Anterior cingulate cortex (tissue), 58 donors: ENCODE results near the gene TNKS2.
A peak's percentile ranks its signal among the peaks of the same experiment; 100 is the strongest.
"Not testable (repeated sequence)": the region's sequence is repeated elsewhere in the genome, so short reads cannot be mapped to it uniquely, and the experiment has no call there.

Experiments
- DNase-seq, 58 donors: peaks; one replicate each; lab custom pipeline; 2025; lab: John Stamatoyannopoulos, UW

TNKS2 gene

DNA sequence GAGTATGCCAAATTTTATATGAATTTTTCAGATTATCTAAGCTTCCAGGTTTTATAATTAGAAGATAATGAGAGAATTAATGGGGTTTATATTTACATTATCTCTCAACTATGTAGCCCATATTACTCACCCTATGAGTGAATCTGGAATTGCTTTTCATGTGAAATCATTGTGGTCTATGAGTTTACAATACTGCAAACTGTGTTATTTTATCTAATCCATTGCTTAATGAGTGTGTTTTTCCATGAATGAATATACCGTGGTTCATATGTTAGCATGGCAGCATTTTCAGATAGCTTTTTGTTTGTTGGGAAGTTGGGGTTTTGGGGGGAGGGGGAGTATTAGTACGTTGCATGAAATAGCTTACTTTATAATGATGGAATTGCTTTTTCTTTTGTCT is 66.5 kb downstream of the TNKS2 start:
- DNase-seq, result no peak

DNA sequence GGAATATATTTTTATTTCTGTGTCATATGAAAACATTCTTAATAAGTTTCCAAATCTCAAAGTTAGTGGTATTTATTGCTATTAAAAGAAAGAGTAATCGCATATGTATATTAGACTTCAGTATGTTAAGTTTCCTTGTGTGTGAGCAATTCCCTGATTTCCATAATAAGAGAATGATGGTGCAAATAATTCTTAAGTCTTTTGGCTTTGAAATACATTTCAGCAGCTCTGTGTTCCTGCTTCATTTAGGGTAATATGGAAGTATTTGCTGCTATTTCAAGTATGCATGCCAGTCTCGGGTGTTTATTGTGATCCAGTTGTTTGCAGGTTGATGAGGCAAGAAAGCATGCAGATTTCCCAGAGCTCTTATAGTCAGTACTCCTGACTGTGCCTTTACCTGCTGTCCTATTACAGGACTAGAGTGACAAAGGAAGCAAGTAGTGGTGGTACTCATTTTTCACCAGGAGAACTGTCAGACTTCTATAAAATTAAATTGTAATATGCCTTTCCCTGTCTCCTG is 67.4 kb downstream of the TNKS2 start:
- no peak for DNase-seq

DNA sequence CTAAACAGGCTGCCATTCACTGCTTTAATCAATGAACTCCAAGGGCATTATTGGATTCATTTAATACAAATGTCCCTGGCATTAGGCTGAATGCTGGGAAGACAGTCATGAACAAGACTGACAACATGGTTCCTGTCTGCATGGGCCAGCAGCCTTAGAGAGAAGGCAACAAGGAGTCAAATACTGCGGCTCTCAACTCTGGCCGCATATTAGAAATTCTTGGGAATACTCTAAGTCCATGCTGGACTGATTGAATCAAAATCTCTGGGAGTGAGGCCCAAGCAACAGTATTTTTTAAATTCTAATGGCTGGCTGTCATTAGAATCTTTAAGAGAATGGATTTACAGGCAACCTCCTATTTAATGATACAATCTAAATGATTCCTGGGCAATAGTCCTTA is 76.9 kb downstream of the TNKS2 start:
- DNase-seq, result no peak

DNA sequence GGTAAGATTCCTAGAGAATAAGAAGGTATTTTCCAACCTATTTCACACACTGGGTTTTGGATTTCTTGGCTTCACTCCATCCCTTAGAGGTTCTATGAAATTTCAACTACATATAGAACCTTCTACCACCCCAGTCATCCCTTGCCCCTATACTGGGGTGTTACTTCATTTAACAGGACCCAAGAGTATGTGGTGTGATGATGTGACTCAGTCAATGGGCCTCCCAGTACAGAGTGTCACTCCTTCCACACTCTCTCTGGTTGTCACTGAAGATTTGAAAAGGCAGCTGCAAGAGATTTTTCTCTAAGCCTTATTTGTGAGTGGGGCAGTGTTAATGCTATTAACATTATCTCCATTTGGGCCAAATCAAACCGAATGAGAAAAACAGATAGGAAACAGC is 77.6 kb downstream of the TNKS2 start:
- no peak for DNase-seq

DNA sequence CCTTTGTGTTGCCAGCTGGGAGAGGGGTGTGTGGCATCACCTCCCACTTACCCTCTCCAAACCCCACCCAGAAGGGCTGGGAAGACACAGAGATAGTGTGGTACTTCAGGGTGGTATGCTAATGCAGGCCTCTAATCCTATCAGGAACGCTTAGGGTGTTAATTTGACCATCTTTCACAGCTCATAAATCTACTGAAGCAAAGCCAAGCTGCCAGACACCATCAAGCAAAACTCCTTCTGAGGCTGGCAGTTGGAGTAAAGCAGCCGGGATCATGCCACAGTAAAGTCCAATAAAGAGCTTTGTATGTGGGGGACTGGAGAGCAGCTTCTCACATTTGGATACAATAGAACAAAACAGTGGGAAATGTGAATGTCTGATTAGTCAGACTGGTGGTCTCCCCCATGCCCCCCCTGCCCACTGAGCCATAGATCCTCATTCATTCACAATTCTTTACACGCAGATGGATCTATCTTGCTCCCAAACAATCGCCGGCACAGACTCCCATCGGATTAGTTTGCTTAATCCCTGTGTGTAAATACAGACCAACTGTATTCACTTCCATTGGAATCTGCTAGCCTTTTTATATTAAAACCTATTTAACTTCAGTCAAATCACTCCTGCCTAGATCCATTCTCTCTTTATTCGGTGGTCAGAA is 81.4 kb downstream of the TNKS2 start:
- DNase-seq, result no peak

DNA sequence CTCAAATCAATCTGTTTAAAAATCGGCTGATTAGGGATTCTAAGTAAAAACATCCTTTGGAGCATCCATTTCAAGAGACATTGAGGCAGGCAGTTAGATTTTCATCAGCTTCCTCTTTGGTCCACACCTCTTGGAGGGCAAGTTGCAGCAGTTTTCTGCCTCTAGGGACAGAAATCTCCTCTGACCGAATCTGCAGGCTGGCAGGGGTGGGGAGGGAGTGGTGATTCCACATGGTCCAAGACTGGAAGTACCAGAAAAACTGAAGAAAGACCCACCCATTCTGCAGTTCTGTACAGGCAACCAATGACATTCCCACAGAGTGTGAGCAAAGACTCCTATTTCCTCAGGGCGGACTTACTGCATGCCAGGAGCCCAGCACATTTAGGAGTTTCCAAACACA is 82.1 kb downstream of the TNKS2 start:
- DNase-seq, result no peak

DNA sequence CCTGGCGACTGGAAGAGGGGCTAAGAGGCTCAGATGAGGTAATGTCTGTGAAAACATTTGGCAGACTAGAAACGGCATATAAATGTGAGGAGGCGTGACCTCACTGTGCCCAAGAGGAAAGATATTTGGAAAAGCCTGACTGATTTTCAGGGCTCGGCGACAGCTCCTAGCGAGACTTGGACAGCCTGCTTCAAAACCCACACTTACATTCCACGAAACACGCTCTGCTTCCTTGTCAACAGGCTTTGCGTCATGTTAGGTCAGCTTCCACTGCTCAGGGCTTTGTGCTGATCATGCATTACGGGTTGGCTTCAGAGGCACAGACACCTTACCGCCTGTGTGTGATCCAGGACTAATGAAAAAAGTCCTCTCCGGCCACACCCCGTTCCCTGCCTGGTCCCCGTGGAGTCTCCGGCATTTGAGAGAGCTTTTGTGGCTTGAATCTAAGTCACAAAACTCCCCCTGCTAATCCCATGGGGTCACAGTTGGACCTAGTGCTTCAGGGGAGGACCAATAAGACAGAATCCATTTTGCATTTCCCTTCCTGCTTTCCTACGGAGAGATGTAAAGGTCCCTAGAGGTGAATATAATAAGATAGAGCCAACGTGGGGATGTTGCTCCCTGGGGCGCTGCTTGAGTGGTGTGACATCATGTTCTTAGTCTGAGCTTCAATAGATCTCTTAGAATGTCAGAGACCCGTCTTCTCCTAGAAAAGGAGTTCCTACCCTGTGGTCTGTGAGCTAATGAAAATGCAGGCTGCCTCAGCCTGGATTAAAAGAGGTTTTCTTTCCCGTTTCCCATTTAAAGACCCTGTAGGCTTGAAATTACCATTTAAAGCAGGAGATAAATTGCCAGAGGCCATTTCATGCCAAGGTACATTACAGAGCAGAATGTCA is 85.6 kb downstream of the TNKS2 start:
- DNase-seq, result peak in 28 of 58 donors; percentile 5 to 71 (median 20)

DNA sequence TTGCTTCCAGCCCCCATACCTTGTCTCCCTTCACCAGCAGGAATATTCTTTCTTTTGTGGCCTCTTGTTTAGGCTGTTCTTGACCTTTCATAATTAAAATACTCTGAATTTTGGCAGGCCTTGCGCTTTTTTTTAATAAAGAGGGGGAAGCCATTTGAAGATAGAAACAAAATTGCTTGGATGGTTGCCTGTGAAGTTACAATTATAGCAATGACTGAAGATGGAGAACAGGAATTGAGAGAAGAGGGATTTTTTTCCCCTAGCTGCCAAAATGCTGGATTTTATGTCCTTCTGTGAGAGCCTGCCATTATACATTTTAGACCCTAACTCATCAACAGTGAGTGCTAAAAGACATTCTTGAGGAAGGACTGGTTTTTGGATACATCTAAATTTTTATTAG is 86.3 kb downstream of the TNKS2 start:
- no peak for DNase-seq

DNA sequence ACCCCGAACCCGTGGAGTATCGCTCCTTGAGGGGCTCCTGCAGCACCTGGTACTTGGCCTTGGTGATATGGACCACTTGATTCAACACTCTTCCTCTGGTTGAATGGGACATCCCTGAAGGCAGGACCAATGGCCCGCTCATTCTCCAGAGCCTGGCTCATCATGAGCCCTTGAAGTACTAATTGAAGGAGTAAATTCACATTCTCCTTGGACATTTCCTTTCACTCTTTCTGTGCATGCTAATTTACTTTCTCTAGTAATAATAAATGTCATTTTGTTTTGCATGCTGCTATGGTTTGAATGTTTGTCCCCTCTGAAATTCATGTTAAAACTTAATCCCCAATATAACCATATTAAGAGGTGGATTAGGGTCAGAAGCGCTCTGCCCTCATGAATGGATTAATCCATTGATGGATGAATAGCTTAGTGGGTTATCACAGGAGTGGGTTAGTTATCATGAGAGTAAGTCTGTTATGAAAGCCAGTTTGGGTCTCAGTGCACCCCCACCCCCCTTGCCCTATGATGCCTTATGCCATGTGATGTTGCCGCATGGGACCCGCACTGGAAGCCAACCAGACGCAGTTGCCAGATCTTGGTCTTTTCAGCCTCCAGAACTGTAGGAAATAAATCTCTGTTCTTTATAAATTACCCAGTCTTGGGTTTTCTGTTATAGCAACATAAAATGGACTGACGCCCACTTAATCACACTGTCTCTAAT is 87.3 kb downstream of the TNKS2 start:
- DNase-seq, result no peak

DNA sequence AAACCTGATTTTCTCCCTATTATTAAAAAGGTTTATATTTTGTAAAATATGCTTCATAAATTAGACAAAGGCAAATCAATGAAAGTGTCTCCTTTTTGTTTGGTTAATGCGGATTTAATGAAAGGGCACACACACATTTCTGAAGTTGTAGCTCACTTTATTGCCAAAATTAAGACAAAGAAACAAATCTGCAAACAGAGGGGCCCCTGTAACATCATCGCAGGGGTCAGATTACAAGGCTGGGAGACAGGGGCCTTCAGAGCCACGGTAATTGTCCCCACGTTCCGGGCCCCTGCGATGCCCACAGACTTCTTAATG is 88.7 kb downstream of the TNKS2 start:
- no peak for DNase-seq

DNA sequence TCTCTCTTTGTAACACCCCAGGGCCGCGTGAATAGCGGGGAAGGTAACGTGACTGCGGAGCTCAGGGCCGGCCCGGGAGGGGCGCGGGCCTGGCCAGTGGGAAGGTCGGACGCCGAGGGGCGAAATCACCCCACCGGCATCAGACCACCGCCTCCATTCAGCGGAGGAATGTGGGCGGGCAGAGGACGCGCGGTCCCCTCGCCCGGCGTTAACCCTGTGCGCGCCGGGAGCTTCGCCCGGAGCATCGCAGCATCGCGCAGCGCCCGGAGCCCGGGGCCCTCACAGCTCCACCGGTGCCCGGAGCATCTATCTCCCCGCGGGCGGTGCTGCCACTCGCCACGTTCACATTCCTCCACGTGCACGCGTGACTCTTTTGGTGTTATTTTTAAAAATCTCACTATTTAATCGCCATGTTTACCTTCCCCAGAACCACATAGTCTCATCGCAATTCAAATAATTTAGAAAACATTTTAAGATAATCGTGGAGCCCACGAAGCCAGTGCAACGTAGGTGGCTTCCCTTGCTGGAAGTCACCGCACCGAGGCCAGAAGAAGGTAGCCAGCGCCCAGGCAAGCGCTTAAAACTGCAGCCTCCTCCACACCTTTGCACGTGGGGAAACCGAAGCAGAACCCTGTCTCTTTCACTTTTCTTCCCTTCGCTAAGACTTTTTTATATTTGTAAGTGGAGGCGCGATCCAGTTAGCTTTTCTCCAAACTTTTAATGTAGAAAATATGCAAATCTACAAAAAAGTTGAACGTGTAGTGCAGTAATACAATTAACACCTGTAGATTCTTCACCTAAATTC is 89.2 kb downstream of the TNKS2 start:
- peak in 49 of 58 donors; percentile 16 to 80 (median 47) for DNase-seq

DNA sequence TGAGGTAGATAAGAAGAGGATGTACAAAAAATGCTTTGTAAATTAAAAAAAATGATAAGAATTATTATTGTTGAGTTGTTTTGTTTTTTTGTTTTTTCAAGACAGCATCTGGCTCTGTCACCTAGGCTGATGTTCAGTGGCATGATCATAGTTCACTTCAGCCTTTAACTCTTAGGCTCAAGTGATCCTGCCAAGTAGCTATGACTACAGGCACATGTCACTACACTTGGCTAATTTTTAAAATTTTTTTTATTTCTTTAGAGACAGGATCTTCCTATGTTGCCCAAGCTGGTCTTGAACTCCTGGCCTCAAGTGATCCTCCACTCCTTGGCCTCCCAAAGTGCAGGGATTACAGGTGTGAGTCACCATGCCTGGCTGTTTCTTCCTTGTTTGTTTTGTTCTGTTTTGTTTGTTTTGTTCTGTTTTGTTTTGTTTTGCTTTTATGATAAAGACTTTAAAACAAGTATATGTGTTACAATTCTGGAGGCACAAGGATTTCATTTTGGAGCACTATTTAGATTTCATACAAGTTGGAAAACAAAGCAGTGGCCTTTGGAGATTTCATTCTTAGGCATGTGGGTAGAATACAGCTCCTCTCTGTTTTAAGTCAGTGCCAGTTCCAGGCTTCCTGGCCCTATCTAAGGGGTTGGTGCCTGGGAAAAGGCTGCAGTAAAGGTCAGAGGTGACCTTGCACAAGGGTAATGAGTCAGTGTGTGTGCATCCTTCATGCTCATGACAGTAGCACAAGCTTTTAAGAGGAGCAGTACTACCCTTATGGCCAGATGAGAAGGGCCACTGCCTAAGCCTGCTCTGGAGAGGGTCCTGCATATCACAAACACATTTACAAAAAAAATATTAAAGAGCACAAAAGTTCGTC is 93.1 kb downstream of the TNKS2 start:
- no peak for DNase-seq

DNA sequence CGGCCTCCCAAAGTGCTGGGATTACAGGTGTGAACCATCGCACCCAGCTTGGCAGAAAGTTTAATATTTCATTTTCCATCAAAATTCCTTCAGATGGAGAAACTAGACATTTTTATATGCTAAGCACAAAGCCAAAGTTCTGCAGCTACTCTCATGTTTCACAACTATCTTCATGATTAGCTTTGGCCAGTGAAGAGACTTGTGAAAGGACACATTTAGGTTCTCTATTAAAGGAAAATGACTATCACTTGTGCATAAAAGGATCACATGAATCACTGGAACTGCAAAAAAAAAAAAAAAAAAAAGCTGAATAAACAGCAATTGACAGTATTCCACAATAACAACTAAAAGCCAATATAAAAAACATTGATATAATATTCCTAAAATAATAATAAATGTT is 94.8 kb downstream of the TNKS2 start:
- no peak for DNase-seq

DNA sequence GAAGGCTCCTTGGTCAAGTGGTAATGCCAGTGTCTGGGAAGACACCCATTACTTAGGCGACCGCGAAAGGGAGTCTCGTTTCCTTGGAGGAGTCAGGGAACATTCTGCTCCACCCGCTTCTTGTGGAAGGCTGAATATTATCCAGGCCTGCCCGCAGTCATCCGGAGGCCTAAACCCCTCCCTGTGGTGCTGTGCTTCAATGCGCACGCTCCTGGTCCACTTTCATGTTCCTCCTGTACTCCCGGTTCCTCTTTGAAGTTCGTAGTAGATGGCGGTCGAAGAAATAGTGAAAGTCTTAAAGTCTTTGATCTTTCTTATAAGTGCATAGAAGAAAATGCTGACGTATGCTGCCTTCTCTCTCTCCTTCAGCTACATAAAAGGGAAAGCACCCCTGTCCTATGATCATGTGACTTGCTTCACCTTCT is 96.0 kb downstream of the TNKS2 start:
- DNase-seq, result not testable (repeated sequence)

DNA sequence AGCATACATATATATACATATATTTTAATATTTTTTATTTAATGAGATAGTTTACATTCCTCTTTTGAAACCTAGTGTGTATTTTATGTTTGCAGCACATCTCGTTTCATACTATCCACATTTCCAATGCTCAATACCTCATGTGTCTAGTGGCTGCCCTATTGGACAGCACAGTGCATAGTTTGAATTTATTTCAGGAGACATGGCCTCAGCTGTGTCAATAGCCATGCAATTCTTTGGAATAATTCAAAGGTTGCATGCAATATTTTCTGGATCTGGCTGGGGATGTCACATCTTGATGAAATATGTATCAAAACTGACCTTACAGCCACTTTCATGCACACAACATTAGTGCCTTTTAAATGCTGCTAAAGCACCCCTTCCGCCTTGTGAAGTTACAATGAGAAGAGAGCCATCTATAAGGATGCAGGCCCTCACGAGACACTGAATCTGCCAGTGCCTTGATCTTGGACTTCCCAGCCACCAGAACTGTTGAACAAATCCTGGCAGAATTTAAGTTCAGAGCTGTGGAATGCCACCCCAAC is 98.1 kb downstream of the TNKS2 start:
- DNase-seq, result no peak

DNA sequence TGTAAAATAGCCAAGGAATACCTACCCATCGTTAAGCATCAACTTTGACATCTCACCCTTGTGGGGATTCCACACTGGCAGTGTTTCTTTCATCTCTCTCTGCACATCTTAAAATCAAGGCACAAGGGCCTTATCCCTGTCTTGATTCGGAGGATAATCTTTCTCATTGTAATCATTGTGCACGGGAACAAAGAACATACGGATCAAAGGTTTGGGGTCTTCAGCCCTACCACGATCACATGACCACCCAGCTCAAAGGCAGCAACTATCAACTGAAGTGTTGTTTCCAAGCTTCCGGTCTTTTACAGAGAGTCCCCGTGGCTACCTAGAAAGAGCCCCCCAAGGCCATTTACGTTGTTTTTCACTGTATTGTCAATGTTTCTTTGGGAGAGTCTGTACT is 99.2 kb downstream of the TNKS2 start:
- no peak for DNase-seq

DNA sequence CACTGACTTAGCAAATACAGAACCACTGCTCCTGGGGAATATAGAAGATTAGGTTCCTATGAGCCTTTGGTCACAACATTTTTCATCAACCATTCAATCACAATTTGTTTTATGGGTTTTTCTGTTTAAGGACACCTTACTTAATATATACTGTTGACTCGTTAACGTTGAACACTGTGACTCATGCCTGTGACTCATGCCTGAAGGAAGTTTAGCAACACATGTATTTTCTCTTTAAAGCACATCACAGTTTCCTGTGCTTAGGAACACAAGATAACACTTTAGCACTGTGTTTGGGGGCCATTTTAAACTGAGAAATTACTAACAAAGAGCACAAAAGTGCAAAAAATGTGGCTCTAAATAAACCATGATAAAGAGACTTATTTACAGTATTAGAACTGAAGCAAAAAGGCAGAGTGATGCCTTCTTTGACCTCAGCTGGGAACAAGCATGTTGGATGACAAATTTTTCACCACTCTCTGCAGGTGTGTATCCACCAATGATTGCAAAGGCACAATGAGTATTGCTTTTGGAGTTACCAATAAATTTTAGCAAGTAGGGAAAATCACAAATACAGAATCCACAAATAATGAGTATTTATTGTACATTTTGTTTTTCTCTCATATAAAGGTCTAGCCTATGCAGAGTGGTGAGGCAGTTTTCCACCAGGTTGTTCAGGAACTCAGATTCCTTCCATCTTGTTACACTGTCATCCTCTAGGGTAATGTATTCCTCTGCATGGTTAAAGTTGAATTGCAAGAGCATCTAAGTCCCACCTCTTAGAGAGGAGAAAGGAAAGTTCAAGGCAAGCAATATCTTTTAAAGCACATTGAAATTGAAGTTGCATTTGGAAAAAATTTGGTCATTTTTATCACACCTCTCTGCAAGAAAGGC is 103.8 kb downstream of the TNKS2 start:
- peak in 4 of 58 donors; percentile 16 to 28 (median 24) for DNase-seq

DNA sequence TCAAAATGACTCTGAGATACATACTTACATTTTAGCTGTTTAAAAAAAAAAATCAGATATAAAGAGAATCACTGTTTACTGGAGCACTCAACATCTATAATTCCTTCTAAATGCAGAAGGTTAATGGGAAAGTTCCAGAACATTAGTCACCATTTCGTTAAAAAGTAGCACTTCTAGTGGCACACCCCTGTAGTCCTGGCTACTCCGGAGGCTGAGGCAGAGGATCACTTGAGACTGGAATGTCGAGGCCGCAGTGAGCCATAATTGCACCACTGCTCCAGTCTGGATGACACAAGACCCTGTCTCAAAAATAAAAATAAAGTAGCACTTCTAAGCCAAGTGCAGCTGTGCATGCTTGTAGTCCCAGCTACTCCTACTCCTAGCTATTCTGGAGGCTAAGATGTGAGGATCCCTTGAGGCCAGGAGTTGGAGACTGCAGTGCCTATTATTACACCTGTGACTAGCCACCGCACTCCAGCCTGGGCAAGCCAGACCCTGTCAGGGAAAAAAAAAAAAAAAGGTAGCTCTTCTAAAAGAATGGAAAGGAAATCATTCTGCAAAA is 108.9 kb downstream of the TNKS2 start:
- DNase-seq, result no peak
